GM23338 (cell line): ENCODE measurements around the gene FRK.

Experiments used
- CREB1 ChIP-seq: fragments of 250-450 bp; sonication (Bioruptor Pico); IDR thresholded peaks from 2 replicates; pipeline ENCODE4 v1.5.0; 2020; ENCODE audit warnings: low read depth, mild to moderate bottlenecking, moderate library complexity
- CTCF ChIP-seq, 2 experiments: fragments of 200-600 bp in 1 of 2; sonication (generic) in 1 of 2; conservative IDR thresholded peaks; 2 replicates each; pipeline versions ENCODE4 v1.5.1 to v1.6.1; 2016 to 2017; ENCODE audit warnings: antibody characterized with exemption in 2 of 2, low read depth in 2 of 2, mild to moderate bottlenecking in 2 of 2, moderate library complexity in 1 of 2
- EZH2 ChIP-seq: fragments of 200-600 bp; sonication (generic); IDR thresholded peaks from one replicate; pipeline ENCODE4 v1.8.0; 2017; ENCODE audit warnings: antibody characterized with exemption, mild to moderate bottlenecking, low read depth; ENCODE audit not compliant: unreplicated experiment
- EZH2phosphoT487 ChIP-seq: fragments of 200-600 bp; sonication (generic); IDR thresholded peaks from one replicate; pipeline ENCODE4 v1.8.1; 2018; ENCODE audit warnings: antibody characterized with exemption; ENCODE audit not compliant: unreplicated experiment
- JUNB ChIP-seq: IDR thresholded peaks from one replicate; pipeline ENCODE4 v1.6.1; 2016; ENCODE audit warnings: antibody characterized with exemption; ENCODE audit not compliant: unreplicated experiment
- POLR2AphosphoS5 ChIP-seq: IDR thresholded peaks from 2 replicates; pipeline ENCODE4 v1.6.1; 2016; ENCODE audit warnings: antibody characterized with exemption, low read depth
- STAT1 ChIP-seq: IDR thresholded peaks from one replicate; pipeline ENCODE4 v1.6.1; 2016; ENCODE audit warnings: antibody characterized with exemption; ENCODE audit not compliant: unreplicated experiment
- ZNF114 ChIP-seq: fragments of 250-450 bp; sonication (Bioruptor Pico); IDR thresholded peaks from 2 replicates; pipeline ENCODE4 v1.5.0; 2020; ENCODE audit warnings: mild to moderate bottlenecking, moderate library complexity
- ZNF331 ChIP-seq: fragments of 250-450 bp; sonication (Bioruptor Pico); IDR thresholded peaks from 2 replicates; pipeline ENCODE4 v1.5.0; 2020; ENCODE audit warnings: low read depth, mild to moderate bottlenecking, moderate library complexity
- TF ChIP-seq, protein P1 (sequence below): IDR thresholded peaks from one replicate; pipeline ENCODE4 v1.6.1; 2018; ENCODE audit warnings: antibody characterized with exemption; ENCODE audit not compliant: unreplicated experiment
- TF ChIP-seq, protein P2 (sequence below): fragments of 250-450 bp; sonication (Bioruptor Pico); IDR thresholded peaks from 2 replicates; pipeline ENCODE4 v1.5.0; 2020; ENCODE audit warnings: mild to moderate bottlenecking, moderate library complexity
- TF ChIP-seq, protein P3 (sequence below): IDR thresholded peaks from 2 replicates; pipeline ENCODE4 v1.6.1; 2016; ENCODE audit warnings: antibody characterized with exemption

- TF ChIP-seq CTCF (conservative IDR thresholded peaks at IDR 0.05; ENCODE audit: low read depth in 2 of 2) (peak in 1 of 2 experiments; percentile 24; a peak in 1 of 4 replicates), POLR2AphosphoS5 (no peak), EZH2 (no peak), JUNB (no peak), STAT1 (no peak), CREB1 (CRISPR knock-in tag) (no peak), EZH2phosphoT487 (no peak), ZNF331 (CRISPR knock-in tag) (no peak), ZNF114 (CRISPR knock-in tag) (no peak)
- TF ChIP-seq, protein P1, sequence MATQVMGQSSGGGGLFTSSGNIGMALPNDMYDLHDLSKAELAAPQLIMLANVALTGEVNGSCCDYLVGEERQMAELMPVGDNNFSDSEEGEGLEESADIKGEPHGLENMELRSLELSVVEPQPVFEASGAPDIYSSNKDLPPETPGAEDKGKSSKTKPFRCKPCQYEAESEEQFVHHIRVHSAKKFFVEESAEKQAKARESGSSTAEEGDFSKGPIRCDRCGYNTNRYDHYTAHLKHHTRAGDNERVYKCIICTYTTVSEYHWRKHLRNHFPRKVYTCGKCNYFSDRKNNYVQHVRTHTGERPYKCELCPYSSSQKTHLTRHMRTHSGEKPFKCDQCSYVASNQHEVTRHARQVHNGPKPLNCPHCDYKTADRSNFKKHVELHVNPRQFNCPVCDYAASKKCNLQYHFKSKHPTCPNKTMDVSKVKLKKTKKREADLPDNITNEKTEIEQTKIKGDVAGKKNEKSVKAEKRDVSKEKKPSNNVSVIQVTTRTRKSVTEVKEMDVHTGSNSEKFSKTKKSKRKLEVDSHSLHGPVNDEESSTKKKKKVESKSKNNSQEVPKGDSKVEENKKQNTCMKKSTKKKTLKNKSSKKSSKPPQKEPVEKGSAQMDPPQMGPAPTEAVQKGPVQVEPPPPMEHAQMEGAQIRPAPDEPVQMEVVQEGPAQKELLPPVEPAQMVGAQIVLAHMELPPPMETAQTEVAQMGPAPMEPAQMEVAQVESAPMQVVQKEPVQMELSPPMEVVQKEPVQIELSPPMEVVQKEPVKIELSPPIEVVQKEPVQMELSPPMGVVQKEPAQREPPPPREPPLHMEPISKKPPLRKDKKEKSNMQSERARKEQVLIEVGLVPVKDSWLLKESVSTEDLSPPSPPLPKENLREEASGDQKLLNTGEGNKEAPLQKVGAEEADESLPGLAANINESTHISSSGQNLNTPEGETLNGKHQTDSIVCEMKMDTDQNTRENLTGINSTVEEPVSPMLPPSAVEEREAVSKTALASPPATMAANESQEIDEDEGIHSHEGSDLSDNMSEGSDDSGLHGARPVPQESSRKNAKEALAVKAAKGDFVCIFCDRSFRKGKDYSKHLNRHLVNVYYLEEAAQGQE, result no peak
- TF ChIP-seq, protein P2, sequence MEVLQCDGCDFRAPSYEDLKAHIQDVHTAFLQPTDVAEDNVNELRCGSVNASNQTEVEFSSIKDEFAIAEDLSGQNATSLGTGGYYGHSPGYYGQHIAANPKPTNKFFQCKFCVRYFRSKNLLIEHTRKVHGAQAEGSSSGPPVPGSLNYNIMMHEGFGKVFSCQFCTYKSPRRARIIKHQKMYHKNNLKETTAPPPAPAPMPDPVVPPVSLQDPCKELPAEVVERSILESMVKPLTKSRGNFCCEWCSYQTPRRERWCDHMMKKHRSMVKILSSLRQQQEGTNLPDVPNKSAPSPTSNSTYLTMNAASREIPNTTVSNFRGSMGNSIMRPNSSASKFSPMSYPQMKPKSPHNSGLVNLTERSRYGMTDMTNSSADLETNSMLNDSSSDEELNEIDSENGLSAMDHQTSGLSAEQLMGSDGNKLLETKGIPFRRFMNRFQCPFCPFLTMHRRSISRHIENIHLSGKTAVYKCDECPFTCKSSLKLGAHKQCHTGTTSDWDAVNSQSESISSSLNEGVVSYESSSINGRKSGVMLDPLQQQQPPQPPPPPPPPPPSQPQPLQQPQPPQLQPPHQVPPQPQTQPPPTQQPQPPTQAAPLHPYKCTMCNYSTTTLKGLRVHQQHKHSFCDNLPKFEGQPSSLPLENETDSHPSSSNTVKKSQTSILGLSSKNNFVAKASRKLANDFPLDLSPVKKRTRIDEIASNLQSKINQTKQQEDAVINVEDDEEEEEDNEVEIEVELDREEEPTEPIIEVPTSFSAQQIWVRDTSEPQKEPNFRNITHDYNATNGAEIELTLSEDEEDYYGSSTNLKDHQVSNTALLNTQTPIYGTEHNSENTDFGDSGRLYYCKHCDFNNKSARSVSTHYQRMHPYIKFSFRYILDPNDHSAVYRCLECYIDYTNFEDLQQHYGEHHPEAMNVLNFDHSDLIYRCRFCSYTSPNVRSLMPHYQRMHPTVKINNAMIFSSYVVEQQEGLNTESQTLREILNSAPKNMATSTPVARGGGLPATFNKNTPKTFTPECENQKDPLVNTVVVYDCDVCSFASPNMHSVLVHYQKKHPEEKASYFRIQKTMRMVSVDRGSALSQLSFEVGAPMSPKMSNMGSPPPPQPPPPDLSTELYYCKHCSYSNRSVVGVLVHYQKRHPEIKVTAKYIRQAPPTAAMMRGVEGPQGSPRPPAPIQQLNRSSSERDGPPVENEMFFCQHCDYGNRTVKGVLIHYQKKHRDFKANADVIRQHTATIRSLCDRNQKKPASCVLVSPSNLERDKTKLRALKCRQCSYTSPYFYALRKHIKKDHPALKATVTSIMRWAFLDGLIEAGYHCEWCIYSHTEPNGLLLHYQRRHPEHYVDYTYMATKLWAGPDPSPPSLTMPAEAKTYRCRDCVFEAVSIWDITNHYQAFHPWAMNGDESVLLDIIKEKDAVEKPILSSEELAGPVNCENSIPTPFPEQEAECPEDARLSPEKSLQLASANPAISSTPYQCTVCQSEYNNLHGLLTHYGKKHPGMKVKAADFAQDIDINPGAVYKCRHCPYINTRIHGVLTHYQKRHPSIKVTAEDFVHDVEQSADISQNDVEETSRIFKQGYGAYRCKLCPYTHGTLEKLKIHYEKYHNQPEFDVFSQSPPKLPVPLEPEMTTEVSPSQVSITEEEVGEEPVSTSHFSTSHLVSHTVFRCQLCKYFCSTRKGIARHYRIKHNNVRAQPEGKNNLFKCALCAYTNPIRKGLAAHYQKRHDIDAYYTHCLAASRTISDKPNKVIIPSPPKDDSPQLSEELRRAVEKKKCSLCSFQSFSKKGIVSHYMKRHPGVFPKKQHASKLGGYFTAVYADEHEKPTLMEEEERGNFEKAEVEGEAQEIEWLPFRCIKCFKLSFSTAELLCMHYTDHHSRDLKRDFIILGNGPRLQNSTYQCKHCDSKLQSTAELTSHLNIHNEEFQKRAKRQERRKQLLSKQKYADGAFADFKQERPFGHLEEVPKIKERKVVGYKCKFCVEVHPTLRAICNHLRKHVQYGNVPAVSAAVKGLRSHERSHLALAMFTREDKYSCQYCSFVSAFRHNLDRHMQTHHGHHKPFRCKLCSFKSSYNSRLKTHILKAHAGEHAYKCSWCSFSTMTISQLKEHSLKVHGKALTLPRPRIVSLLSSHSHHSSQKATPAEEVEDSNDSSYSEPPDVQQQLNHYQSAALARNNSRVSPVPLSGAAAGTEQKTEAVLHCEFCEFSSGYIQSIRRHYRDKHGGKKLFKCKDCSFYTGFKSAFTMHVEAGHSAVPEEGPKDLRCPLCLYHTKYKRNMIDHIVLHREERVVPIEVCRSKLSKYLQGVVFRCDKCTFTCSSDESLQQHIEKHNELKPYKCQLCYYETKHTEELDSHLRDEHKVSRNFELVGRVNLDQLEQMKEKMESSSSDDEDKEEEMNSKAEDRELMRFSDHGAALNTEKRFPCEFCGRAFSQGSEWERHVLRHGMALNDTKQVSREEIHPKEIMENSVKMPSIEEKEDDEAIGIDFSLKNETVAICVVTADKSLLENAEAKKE (CRISPR knock-in tag), result no peak
- TF ChIP-seq, protein P3, sequence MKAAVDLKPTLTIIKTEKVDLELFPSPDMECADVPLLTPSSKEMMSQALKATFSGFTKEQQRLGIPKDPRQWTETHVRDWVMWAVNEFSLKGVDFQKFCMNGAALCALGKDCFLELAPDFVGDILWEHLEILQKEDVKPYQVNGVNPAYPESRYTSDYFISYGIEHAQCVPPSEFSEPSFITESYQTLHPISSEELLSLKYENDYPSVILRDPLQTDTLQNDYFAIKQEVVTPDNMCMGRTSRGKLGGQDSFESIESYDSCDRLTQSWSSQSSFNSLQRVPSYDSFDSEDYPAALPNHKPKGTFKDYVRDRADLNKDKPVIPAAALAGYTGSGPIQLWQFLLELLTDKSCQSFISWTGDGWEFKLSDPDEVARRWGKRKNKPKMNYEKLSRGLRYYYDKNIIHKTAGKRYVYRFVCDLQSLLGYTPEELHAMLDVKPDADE, result no peak
Measured at GRCh38 chr6:115901896-115902295, 158.8 kb downstream of the FRK start.
